Lower lobe of right lung (tissue), 2 donors: ENCODE measurements around the gene AK8. TPM values are rescaled to one million over a fixed set of nuclear protein-coding genes. Genes with fewer than 3 reads are reported as not detected.

ENCODE experiments used
- ATAC-seq, 2 donors: fragments of 200-7000 bp; cut with Tn5 transposase; one replicate each; pipeline ENCODE4 v1.9.1; 2020 to 2022; ENCODE audit warnings: mild to moderate bottlenecking in 2 of 2, moderate library complexity in 2 of 2
- DNase-seq: peaks from one replicate; pipeline ENCODE4 v3.0.0-alpha.2; 2020
- H3K27ac ChIP-seq: fragments of 200-600 bp; one replicate; pipeline ENCODE4 v1.8.0; 2022
- H3K27me3 ChIP-seq: fragments of 200-600 bp; one replicate; pipeline ENCODE4 v1.8.0; 2022; ENCODE audit warnings: low read depth
- H3K36me3 ChIP-seq: fragments of 200-600 bp; one replicate; pipeline ENCODE4 v1.8.0; 2022; ENCODE audit warnings: mild to moderate bottlenecking
- H3K4me1 ChIP-seq: fragments of 200-600 bp; one replicate; pipeline ENCODE4 v1.8.0; 2022
- H3K4me3 ChIP-seq: fragments of 200-600 bp; one replicate; pipeline ENCODE4 v1.8.0; 2022; ENCODE audit warnings: mild to moderate bottlenecking
- H3K9me3 ChIP-seq: fragments of 200-600 bp; one replicate; pipeline ENCODE4 v1.8.0; 2022
- CTCF ChIP-seq: fragments of 200-600 bp; IDR thresholded peaks from one replicate; pipeline ENCODE4 v1.8.0; 2022; ENCODE audit warnings: antibody characterized with exemption, mild to moderate bottlenecking
- intact Hi-C: fragments of 100-400 bp; cut with DNase I; formaldehyde crosslinking; loops from one replicate; pipeline ENCODE4 v1.11.0; 2022
- total RNA-seq: library from RNA; stranded (reverse); fragmentation: NEBNext Ultra II Directional; extraction: Animal tissue kit (Norgen Biotek cat#: 25700); gene quantifications from one replicate; pipeline ENCODE4 v1.2.1, GENCODE V29; 2021
- donor health status: DM: no; HTN: yes; CAD: no; lungs with severe emphysema.

AK8 gene
- total RNA-seq, 1 donor from 2014 or later: 6.1 TPM

DNA sequence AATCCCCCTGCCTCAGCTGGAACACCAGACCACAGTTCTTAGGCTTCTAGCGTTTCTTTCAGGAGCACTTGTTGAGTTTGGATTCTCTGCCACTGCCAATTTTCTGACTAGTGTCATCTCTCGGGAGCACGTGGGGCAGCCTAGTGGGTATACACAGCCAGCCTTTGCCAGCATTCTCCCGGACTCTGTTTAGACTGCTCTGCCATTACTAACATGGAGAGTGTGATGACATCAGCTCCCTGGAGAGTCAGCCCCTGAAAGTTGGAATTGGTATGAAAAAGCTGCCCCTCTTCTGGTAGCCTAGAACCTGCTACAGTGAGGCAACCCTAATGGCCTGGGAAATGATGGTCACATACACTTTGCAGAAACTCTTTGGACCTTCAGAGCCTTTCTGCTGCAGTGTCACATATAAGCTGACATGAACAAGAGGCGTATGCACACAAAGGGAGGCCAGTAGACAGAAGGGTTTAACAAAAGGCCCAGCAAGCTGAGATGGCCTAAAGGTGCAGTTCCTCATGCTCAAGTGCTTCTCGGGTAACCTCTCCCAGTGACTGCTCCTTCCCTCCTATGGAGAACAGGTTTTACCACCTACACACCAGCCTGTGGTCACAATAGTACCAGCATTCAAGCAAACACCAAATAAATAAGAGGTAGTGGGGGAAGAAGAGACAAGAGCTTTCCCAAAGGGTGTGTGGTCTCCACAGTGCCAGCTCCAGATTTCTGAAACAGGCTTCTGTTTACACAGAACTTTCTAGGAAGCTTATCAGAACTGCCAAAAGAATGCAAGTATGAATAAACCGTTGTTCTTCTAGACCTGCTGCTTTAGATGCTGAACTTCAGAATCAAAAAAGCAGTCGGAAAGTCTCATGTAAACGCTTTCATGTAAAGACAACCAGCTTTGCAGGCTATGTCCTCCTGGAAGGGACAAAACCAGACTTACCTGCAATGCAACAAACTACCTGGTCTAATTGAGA is 17.1 kb upstream of the AK8 start:
- intact Hi-C loops: no loop called here
- peak; percentile 69 to 80 for ATAC-seq
- H3K9me3 ChIP-seq: no peaks in the 10 kb centered on the region
- peaks cover 24% of the 10 kb centered on the region for H3K4me1 ChIP-seq
- H3K36me3 ChIP-seq: peaks cover 63% of the 10 kb centered on the region
- H3K27ac ChIP-seq: no peak overlapping the region
- DNase-seq: no peak
- H3K4me3 ChIP-seq: no peak overlapping the region
- TF ChIP-seq CTCF: no peak
- no peaks in the 10 kb centered on the region for H3K27me3 ChIP-seq

- TF ChIP-seq CTCF: no peak
- H3K27me3 ChIP-seq: no peaks in the 10 kb centered on the region
- DNase-seq: no peak
- H3K4me3 ChIP-seq: no peak overlapping the region
- peaks cover 55% of the 10 kb centered on the region for H3K36me3 ChIP-seq
- no peak overlapping the region for H3K27ac ChIP-seq
- H3K4me1 ChIP-seq: peaks cover 24% of the 10 kb centered on the region
- ATAC-seq: peak; percentile 44 to 66
- intact Hi-C loops: no loop called here
- H3K9me3 ChIP-seq: no peaks in the 10 kb centered on the region
Measured at GRCh38 chr9:132894346-132894745, 16.3 kb upstream of the AK8 start.

GRCh38 chr9:132892400-132892799 is 14.3 kb upstream of the AK8 start:
- no peaks in the 10 kb centered on the region for H3K9me3 ChIP-seq
- H3K36me3 ChIP-seq: peaks cover 36% of the 10 kb centered on the region
- ATAC-seq: peak; percentile 85
- H3K4me1 ChIP-seq: peaks cover 24% of the 10 kb centered on the region
- H3K27ac ChIP-seq: no peak overlapping the region
- no peak for TF ChIP-seq CTCF
- H3K4me3 ChIP-seq: no peak overlapping the region
- intact Hi-C loops: no loop called here
- no peak for DNase-seq
- H3K27me3 ChIP-seq: no peaks in the 10 kb centered on the region

GRCh38 chr9:132888151-132888550 is 10.1 kb upstream of the AK8 start:
- DNase-seq (no peak), ATAC-seq (no peak)
- no peak overlapping the region for H3K4me3 ChIP-seq
- peaks cover 6% of the 10 kb centered on the region for H3K4me1 ChIP-seq
- no peaks in the 10 kb centered on the region for H3K27me3 ChIP-seq
- H3K36me3 ChIP-seq: no peaks in the 10 kb centered on the region
- no peak overlapping the region for H3K27ac ChIP-seq
- intact Hi-C loops: no loop called here
- TF ChIP-seq CTCF: no peak
- no peaks in the 10 kb centered on the region for H3K9me3 ChIP-seq

DNA sequence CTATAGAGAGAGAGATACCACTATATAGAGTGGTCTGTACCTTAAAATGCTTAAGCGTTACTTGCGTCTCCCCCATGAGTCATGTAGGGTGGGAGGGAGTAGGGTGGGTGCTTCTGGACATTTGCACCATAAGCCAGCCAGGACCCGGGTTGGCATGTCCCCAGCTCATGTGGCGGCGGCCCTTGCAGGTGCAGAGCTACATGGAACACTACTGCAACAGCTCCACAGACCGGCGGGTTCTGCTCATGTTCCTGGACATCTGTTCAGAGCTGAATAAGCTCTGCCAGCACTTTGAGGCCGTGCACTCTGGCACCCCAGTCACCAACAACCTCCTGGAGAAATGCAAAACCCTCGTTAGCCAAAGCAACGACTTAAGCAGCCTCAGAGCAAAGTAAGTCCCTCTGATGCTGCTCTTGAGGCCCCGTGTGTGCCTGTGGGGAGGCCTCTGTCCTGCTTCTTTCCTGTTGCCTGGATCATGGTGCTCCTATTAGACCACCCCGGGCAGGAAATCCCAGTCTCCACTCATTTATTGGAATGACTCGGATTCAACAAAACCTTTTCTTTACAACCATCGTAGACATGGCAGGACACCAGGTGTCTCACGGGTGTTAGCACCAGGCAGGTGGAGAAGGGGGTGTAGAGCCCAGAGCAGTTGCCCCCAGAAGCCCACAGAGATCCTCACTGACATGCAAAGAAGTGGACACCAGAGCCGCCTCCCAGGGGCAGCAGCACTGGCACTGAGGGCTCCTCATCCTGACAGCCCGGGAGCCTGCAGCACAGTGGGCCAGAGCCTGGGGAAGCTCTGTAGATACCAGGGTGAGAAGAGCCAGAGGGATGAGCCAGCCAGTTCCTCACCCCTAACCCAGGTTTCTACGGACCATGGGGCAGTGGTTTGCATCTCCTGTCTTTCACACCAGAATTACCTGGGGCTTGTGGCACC is 9.4 kb upstream of the AK8 start:
- H3K4me3 ChIP-seq: no peak overlapping the region
- H3K9me3 ChIP-seq: no peaks in the 10 kb centered on the region
- no peak overlapping the region for H3K27ac ChIP-seq
- intact Hi-C loops: no loop called here
- DNase-seq (no peak), ATAC-seq (no peak)
- peaks cover 6% of the 10 kb centered on the region for H3K4me1 ChIP-seq
- no peaks in the 10 kb centered on the region for H3K36me3 ChIP-seq
- no peak for TF ChIP-seq CTCF
- H3K27me3 ChIP-seq: no peaks in the 10 kb centered on the region
